Activated CD8-positive, alpha-beta memory T cell treated with anti-CD3 and anti-CD28 coated beads for 4 hours (primary cell): ENCODE measurements around the gene SLC22A12.

Source experiments
- DNase-seq, 2 donors: peaks; one replicate each; pipeline ENCODE4 v3.0.0-alpha.2; 2020; ENCODE audit warnings: low read depth in 2 of 2

The SLC22A12 gene

GRCh38 chr11:64624883-64625481 lies 34.0 kb downstream of the SLC22A12 start:
- DNase-seq: no peak

DNA sequence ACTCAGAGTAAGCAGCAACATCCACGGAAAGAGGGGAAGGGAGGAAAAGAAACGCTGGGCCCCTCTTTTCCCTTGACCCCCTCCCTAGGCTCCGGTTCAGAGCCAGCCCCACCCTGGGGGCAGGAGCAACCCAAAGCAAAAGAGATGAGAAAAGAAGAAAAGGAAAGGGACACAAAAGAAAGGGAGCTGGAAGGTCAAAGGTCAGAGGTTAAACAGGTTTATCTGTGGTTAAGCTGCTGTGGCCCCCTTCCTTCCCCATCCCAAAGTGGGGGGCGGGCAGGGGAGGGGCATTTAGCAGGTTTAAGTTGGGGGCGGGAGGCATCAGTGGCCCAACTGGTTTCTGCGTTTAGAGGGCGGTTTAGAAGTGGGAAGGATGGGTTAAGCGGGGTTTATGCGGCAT lies 35.6 kb downstream of the SLC22A12 start:
- no peak for DNase-seq

- DNase-seq: no peak
These were observed 36.4 kb downstream of the SLC22A12 start for GRCh38 chr11:64627371-64627770.

DNA sequence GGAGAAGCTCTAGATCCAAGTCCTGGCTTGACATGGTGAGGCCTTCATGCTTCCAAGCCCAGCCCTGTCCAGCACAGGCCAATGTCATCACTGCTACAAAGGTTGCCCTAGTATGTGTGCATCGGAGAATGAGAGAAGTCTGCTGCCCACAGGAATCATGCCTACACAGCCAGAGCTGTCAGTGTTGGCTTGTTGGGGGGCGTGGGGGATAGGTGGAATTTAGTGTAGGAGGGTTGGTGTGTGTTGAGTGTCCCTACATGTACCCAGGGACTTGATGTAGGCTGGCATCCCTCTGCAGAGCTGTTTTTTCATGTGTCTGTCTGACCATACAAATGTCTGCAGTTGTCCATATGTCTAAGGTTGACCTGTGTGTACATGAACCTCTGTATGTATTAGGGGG lies 37.6 kb downstream of the SLC22A12 start:
- no peak for DNase-seq

- no peak for DNase-seq
These were observed 38.1 kb downstream of the SLC22A12 start for GRCh38 chr11:64629103-64629502.

DNA sequence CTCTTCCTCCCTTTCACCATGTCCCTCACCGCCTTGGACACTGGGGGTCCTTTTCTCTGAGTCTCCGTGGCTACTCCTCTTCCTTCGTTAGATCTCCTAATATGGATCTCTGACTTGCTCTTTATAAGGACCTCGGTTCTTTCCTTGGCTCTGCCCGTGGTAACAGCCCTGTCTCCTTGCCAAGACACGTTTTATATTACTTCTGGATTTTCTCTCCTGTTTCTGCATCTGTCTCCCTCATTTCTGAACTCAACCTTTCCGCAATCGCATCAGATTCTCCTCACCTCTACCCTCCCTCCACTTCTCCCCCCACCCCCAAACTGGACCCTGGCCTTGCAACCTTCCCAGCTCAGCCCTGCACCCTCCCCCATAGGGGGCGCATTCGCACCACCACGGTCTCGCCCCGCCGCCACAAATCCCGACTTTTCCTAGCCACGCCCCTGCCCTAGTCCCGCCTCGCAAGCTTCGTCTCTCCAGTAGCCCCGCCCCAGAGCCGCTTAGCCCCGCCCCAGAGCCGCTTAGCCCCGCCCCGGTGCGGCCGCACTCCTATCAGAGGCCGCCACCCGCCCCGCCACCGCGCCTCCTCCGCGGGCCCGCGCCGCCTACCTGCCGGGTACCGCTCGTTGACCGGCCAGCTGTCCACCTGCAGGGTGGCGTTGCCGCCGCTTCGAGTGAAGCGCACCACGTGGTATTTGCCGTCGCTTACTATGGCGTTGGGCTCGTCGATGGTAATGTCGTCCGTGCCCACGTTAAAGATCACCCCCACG lies 39.0 kb downstream of the SLC22A12 start:
- DNase-seq: no peak

- DNase-seq: no peak
These were observed 40.7 kb downstream of the SLC22A12 start for GRCh38 chr11:64631675-64632074.

- no peak for DNase-seq
These were observed 41.2 kb downstream of the SLC22A12 start for GRCh38 chr11:64632237-64632636.

GRCh38 chr11:64632654-64633053 lies 41.6 kb downstream of the SLC22A12 start:
- DNase-seq: no peak

- DNase-seq: no peak
These were observed 42.6 kb downstream of the SLC22A12 start for GRCh38 chr11:64633555-64634159.

- DNase-seq: no peak
These were observed 46.5 kb downstream of the SLC22A12 start for GRCh38 chr11:64637334-64638017.

DNA sequence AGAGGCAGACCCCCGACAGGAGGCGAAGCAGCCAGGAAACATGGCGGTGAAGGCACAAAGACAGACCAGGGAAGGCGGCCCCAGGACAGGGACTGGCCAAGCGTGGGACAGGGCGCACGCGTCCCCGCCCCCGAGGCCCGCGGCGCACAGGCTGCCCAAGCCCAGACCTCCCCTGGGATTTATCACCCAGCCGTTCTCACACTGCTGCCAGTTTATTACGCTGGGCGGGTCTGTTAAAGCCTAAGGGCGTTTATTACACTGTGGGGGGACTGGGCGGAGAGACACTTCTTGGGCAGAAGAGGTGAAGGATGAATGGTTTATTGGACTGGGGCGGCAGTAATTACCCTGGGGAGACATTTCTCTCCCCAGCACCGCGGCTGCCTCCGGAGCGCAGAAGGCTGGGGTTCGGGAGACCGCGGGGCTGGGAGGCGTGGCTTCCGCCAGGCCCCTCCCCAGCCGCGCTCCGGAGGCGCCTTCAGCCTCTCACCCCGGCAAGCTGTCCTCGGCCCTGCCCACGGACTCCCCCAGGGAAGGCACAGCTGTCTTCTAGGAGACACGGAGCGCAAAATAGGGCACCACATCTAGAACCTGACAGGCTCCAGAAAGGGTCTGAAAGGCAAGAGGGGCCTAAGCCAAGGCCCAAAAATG lies 47.1 kb downstream of the SLC22A12 start:
- no peak for DNase-seq

GRCh38 chr11:64638829-64639228 lies 47.8 kb downstream of the SLC22A12 start:
- no peak for DNase-seq

DNA sequence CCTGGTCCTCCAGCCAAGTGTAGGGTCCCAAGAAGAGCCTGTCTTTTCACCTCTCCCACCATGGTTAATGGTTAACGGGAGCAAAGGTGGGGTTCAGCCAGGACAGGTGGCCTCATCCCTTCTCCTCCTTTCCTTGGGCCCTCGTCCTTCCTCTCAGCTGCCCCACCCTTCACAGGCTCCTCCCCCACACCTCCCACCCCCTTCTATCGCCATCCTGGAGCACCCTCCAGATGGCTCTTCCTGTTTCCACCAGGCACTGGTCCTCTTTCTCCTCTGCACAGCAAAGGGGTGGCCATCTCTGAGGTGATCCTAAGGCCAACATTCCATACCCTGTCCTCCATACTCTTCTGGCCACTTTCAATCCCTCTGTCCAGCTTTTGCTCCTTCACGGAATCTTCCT lies 48.9 kb downstream of the SLC22A12 start:
- DNase-seq: no peak

- DNase-seq: no peak
These were observed 50.8 kb downstream of the SLC22A12 start for GRCh38 chr11:64641596-64642417.

DNA sequence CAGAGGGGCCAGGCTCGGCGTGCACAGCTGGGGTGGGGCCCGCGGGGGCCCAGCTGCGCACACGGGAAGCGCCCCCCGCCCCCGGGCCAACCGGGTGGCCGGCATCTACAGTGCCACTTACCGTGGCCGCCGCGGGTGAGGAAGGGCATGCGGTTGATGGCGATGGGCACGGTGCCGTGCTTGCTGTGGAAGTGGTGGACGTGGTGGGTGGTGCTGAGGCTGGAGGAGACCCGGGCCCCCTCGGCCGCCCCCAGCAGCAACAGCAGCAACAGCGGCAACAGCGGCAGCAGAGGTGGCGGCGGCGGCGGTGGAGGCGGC lies 51.4 kb downstream of the SLC22A12 start:
- no peak for DNase-seq

GRCh38 chr11:64642871-64643255 lies 51.8 kb downstream of the SLC22A12 start:
- no peak for DNase-seq

DNA sequence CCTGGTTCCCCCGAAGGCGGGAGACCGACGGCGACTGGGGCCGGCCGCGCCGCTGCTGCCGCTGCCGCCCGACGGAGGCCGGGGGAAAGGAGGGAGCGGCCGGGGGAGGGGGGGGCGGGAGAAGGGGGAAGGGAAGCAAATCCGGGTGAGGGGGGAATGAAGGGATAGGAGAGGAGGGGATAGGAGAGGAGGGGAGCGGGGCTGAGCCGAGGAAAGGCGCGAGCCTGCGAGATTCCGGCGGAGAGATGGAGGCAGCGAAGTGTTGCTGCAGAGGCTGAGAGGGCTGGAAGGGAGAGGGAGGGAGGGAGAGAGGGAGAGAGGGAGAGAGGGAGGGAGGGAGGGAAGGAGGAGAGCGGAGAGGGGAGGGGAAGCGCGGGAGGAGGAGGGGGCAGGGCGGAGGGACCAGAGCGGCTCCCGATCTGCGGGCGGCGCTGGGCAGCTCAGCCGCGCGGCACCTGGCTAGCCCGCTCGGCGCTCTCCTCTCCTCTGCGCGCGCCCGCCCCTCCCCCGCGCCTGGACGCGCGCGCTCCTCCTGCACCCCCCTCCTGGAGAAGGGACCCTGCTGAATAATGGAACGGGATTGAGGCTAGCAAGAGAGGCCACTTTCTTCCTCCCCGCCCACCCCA lies 52.3 kb downstream of the SLC22A12 start:
- DNase-seq: no peak

DNA sequence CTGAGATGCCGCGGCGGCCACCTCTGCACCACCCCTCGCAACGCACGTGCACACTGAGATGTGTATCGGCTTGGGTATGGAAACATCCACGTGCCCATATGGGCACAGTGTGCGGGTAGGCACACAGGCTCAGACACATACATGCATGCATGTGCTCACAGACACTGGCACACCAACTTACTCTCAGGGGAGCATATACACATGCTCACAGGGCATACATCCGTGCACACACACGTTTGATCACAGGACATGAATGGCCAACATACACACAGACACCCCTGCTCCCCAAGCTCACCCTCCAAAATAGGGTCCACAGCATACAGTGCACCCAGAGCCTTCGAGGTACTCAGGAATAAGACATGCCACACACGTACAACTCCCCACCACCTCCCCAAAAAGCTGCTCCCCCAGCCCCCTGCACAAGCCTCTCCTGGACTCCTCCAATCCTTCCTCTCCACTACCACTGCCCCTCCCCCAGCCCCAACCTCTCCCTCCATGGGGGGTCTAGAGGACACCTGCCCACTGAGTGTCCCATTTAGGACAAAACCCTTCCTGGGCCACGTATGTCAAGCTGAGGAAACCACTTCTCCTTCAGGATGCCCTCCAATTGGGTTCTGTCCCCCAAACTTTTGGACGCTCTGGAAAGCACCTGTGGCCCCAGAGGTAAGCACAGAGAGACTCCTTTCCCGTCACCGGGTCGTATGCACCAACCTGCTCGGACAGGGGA lies 53.1 kb downstream of the SLC22A12 start:
- no peak for DNase-seq

- no peak for DNase-seq
These were observed 53.7 kb downstream of the SLC22A12 start for GRCh38 chr11:64644647-64645275.
